22Rv1 (cell line): Measurements from ENCODE around the gene PLEKHM3.

ENCODE experiments used
- CTCF ChIP-seq: fragments of 450-650 bp; IDR thresholded peaks from 2 replicates; pipeline ENCODE4 v1.5.1; 2017; ENCODE audit warnings: mild to moderate bottlenecking
- ZFX ChIP-seq: fragments of 450-650 bp; IDR thresholded peaks from 2 replicates; pipeline ENCODE4 v1.6.1; 2017; ENCODE audit warnings: antibody characterized with exemption, borderline replicate concordance

GRCh38 chr2:207871911-207872310 lies 153.4 kb downstream of the PLEKHM3 start:
- TF ChIP-seq CTCF (no peak), ZFX (no peak)
